ENCODE results near the gene AGAP3. TPM values are rescaled to one million over a fixed set of nuclear protein-coding genes. Genes with fewer than 3 reads are reported as not detected.

The AGAP3 gene
- polyA plus RNA-seq, 1 donor, result 89.6 TPM

- no peak for DNase-seq
Observed at GRCh38 chr7:151187409-151188251, 101.4 kb downstream of the AGAP3 start.

DNA sequence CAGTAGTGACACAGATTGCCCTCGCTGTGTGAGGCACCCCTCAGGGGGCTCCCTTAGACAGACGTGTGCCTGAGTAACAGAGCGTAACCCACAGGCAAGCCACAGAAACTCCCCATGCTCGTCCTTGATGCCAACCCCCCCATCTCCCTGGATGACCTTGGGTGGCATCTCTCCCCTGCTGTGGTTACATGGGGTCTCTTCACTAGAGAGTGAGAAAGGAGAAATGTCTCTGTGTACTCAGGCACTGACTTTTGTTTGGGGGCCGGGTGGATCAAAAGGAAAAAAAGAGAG lies 101.9 kb downstream of the AGAP3 start:
- no peak for DNase-seq

- no peak for DNase-seq
Observed at GRCh38 chr7:151189038-151189437, 102.8 kb downstream of the AGAP3 start.

DNA sequence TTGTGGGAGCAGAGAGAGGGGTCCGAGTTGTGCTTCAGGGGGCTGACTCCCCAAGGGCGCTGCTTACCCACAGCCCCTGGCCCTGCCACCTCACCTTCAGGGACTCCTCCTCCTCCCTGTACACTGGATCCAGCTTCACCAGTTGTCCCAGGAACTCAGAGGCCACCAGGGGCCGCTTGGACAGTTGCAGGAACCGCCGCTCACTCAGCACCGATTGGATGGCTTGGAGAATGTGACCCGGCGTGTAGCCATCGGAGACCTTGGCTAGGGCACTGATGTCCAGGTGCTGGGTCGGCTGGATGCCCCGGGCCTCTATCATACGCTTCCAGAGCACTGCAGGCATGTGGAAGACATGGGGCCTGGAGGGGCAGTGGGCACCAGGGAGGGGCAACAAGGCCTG lies 105.3 kb downstream of the AGAP3 start:
- DNase-seq, result no peak

GRCh38 chr7:151192002-151192539 lies 105.8 kb downstream of the AGAP3 start:
- no peak for DNase-seq

- no peak for DNase-seq
Observed at GRCh38 chr7:151193203-151193978, 107.1 kb downstream of the AGAP3 start.

Other genes with a start within 250 kb of the AGAP3 start
- gene AOC1, start 234.0 kb upstream of the AGAP3 start, polyA plus RNA-seq (ENCODE audit: insufficient read length), result 0.08 TPM
- gene KCNH2, start 108.2 kb upstream of the AGAP3 start, polyA plus RNA-seq (ENCODE audit: insufficient read length), result 29.3 TPM
- 9.2 TPM for gene NOS3, start 95.5 kb upstream of the AGAP3 start, polyA plus RNA-seq (ENCODE audit: insufficient read length)
- gene ATG9B, start 62.0 kb upstream of the AGAP3 start, polyA plus RNA-seq (ENCODE audit: insufficient read length), result 0.72 TPM
- 19.9 TPM for gene ABCB8, start 58.0 kb upstream of the AGAP3 start, polyA plus RNA-seq (ENCODE audit: insufficient read length)
- 4.2 TPM for gene ASIC3, start 37.9 kb upstream of the AGAP3 start, polyA plus RNA-seq (ENCODE audit: insufficient read length)
- 9.7 TPM for gene CDK5, start 28.6 kb upstream of the AGAP3 start, polyA plus RNA-seq (ENCODE audit: insufficient read length)
- gene SLC4A2, start 26.9 kb upstream of the AGAP3 start, polyA plus RNA-seq (ENCODE audit: insufficient read length), result 68.7 TPM
- gene FASTK, start 5.7 kb upstream of the AGAP3 start, polyA plus RNA-seq (ENCODE audit: insufficient read length), result 75.9 TPM
- 44.9 TPM for gene TMUB1, start 3.0 kb upstream of the AGAP3 start, polyA plus RNA-seq (ENCODE audit: insufficient read length)
- gene GBX1, start 81.2 kb downstream of the AGAP3 start, polyA plus RNA-seq (ENCODE audit: insufficient read length), result 2.7 TPM
- 8.2 TPM for gene ASB10, start 100.8 kb downstream of the AGAP3 start, polyA plus RNA-seq (ENCODE audit: insufficient read length)
- gene H2BK1, start 124.0 kb downstream of the AGAP3 start, polyA plus RNA-seq (ENCODE audit: insufficient read length), result not detected
- gene ABCF2, start 140.7 kb downstream of the AGAP3 start, polyA plus RNA-seq (ENCODE audit: insufficient read length), result 18.7 TPM
- gene CHPF2, start 146.0 kb downstream of the AGAP3 start, polyA plus RNA-seq (ENCODE audit: insufficient read length), result 22.2 TPM
- gene SMARCD3, start 162.2 kb downstream of the AGAP3 start, polyA plus RNA-seq (ENCODE audit: insufficient read length), result 180 TPM